Globus pallidus (tissue), 1 donor: ENCODE results near the gene SDK2.

Experiments used
- DNase-seq: peaks from one replicate; pipeline ENCODE4 v3.0.0-alpha.2; 2015; ENCODE audit warnings: low spot score

SDK2 gene

GRCh38 chr17:73634629-73635028 lies 9.6 kb downstream of the SDK2 start:
- no peak for DNase-seq

GRCh38 chr17:73633736-73634135 lies 10.5 kb downstream of the SDK2 start:
- DNase-seq: no peak

- no peak for DNase-seq
Measured at GRCh38 chr17:73632513-73632912, 11.7 kb downstream of the SDK2 start.

GRCh38 chr17:73630965-73631595 lies 13.2 kb downstream of the SDK2 start:
- no peak for DNase-seq

- DNase-seq: peak; percentile 61
Measured at GRCh38 chr17:73630531-73630930, 13.7 kb downstream of the SDK2 start.

GRCh38 chr17:73628642-73629552 lies 15.3 kb downstream of the SDK2 start:
- no peak for DNase-seq

- DNase-seq: peak; percentile 38
Measured at GRCh38 chr17:73625991-73626673, 18.1 kb downstream of the SDK2 start.

GRCh38 chr17:73625006-73625405 lies 19.2 kb downstream of the SDK2 start:
- DNase-seq: no peak

GRCh38 chr17:73624496-73624988 lies 19.7 kb downstream of the SDK2 start:
- DNase-seq: no peak

GRCh38 chr17:73623818-73624217 lies 20.4 kb downstream of the SDK2 start:
- no peak for DNase-seq

GRCh38 chr17:73623247-73623646 lies 21.0 kb downstream of the SDK2 start:
- DNase-seq: no peak

GRCh38 chr17:73622381-73622780 lies 21.9 kb downstream of the SDK2 start:
- no peak for DNase-seq

- no peak for DNase-seq
Measured at GRCh38 chr17:73621685-73622084, 22.6 kb downstream of the SDK2 start.

GRCh38 chr17:73620414-73620813 lies 23.8 kb downstream of the SDK2 start:
- no peak for DNase-seq

GRCh38 chr17:73617501-73617900 lies 26.7 kb downstream of the SDK2 start:
- DNase-seq: no peak

- DNase-seq: no peak
Measured at GRCh38 chr17:73616873-73617404, 27.3 kb downstream of the SDK2 start.

GRCh38 chr17:73616120-73616872 lies 27.9 kb downstream of the SDK2 start:
- DNase-seq: no peak

GRCh38 chr17:73614256-73614655 lies 30.0 kb downstream of the SDK2 start:
- DNase-seq: no peak

- no peak for DNase-seq
Measured at GRCh38 chr17:73613271-73614233, 30.7 kb downstream of the SDK2 start.

GRCh38 chr17:73612031-73612472 lies 32.2 kb downstream of the SDK2 start:
- no peak for DNase-seq
